Right atrium auricular region (tissue), 2 donors: ENCODE results near the gene PRDM16. TPM values are rescaled to one million over a fixed set of nuclear protein-coding genes. Genes with fewer than 3 reads are reported as not detected.

Experiments
- DNase-seq: peaks from one replicate; pipeline ENCODE4 v3.0.0-alpha.2; 2019; ENCODE audit warnings: low spot score
- H3K27ac ChIP-seq, 2 donors: fragments of 200-600 bp; sonication (generic); 1 replicate in 1 of 2; 2 replicates in 1 of 2; pipeline ENCODE4 v1.5.1; 2016 to 2019
- H3K27me3 ChIP-seq, 2 donors: fragments of 200-600 bp; sonication (generic); one replicate each; pipeline versions ENCODE4 v1.5.1 to v1.6.0; 2017 to 2019
- H3K36me3 ChIP-seq: fragments of 200-600 bp; sonication (generic); one replicate; pipeline ENCODE4 v1.5.1; 2016
- H3K4me1 ChIP-seq, 2 donors: fragments of 200-600 bp; sonication (generic); one replicate each; pipeline versions ENCODE4 v1.5.1 to v1.6.0; 2017 to 2019
- H3K4me3 ChIP-seq, 2 donors: fragments of 200-600 bp; sonication (generic); 1 replicate in 1 of 2; 2 replicates in 1 of 2; pipeline ENCODE4 v1.5.1; 2017 to 2019; ENCODE audit warnings: mild to moderate bottlenecking in 1 of 2, moderate library complexity in 1 of 2
- H3K9me3 ChIP-seq, 2 donors: fragments of 200-600 bp; sonication (generic); one replicate each; pipeline ENCODE4 v1.5.1; 2019
- CTCF ChIP-seq, 2 donors: fragments of 200-600 bp; sonication (generic); IDR thresholded peaks; one replicate each; pipeline ENCODE4 v1.5.1; 2019; ENCODE audit warnings: antibody characterized with exemption in 2 of 2
- total RNA-seq, 2 donors: library from RNA; depleted of rRNA; stranded (reverse); fragments of >200 nt; gene quantifications; one replicate each; pipeline ENCODE4 v1.1.0, GENCODE V29; 2016

Gene PRDM16
- total RNA-seq, 2 donors from 2014 or later: 0.22 to 3.3 TPM

DNA sequence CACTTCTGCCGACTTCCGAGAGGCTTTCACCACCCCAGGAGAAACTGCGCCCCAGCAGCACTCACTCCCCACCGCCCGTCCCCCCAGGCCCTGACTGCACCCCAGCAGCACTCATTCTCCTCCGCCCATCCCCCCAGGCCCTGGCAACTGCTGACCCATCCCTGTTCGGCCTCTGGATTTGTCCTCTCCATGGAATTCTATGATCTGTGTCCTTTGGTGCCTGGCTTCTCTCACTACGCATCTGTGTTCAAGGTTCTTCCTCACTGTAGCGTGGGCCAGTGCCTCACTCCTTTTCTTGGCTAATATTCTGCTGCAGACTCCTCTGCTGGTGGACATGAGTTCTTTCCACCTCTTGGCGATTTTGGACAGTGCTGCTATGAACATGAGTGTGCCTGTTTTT, 263.7 kb downstream of the PRDM16 start:
- H3K4me3 ChIP-seq: no peak overlapping the region
- no peak overlapping the region for H3K27ac ChIP-seq
- H3K27me3 ChIP-seq: no peaks in the 10 kb centered on the region
- no peak for TF ChIP-seq CTCF (IDR thresholded peaks at IDR 0.05)
- H3K4me1 ChIP-seq: peaks cover 0 to 4% of the 10 kb centered on the region in 2 donors
- H3K9me3 ChIP-seq: no peaks in the 10 kb centered on the region
- no peak for DNase-seq
- H3K36me3 ChIP-seq: no peaks in the 10 kb centered on the region

DNA sequence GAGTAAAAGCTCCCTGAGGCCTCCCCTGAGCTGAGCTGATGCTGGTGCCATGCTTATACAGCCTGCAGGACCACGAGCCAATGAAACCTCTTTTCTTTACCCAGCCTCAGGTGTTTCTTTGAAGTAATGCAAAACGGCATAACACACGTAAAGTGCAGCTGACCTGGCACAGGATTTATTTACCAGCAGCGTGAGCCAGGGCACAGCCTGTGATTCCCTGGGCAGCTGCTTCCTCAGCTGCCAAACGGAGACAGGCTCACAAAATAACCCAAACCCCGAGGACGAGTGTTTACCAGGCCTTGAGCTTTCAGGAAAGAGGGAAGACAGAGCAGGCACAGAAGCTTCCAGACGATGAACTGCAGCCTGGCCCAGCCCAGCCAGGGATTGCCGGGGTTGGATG, 264.9 kb downstream of the PRDM16 start:
- H3K4me1 ChIP-seq: peaks cover 0 to 4% of the 10 kb centered on the region in 2 donors
- H3K36me3 ChIP-seq: no peaks in the 10 kb centered on the region
- H3K27ac ChIP-seq: no peak overlapping the region
- no peak overlapping the region for H3K4me3 ChIP-seq
- no peak for DNase-seq
- H3K27me3 ChIP-seq: no peaks in the 10 kb centered on the region
- no peaks in the 10 kb centered on the region for H3K9me3 ChIP-seq
- no peak for TF ChIP-seq CTCF (IDR thresholded peaks at IDR 0.05)

DNA sequence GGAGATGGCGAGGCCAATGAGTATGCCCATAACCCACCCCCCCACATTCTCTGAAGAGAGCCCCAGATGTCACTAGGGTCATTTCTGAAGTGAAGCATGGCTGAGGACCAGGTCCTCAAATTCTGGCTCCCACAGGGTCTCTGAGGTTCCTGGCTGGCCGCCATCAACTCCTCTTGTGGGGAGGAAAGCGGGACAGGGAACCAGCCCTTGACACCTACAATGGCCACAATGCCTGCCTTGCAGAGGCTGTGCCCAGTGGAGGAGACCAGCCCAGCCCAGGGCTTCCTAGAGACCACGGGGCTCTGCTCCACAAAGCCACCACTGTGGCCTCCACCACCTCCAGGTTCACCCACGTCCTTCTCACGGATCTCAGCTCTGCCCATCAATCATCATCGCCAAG, 265.4 kb downstream of the PRDM16 start:
- H3K27me3 ChIP-seq: no peaks in the 10 kb centered on the region
- peaks cover 0 to 4% of the 10 kb centered on the region in 2 donors for H3K4me1 ChIP-seq
- no peak for TF ChIP-seq CTCF (IDR thresholded peaks at IDR 0.05)
- no peak overlapping the region for H3K27ac ChIP-seq
- no peaks in the 10 kb centered on the region for H3K36me3 ChIP-seq
- no peak for DNase-seq
- no peak overlapping the region for H3K4me3 ChIP-seq
- no peaks in the 10 kb centered on the region for H3K9me3 ChIP-seq

DNA sequence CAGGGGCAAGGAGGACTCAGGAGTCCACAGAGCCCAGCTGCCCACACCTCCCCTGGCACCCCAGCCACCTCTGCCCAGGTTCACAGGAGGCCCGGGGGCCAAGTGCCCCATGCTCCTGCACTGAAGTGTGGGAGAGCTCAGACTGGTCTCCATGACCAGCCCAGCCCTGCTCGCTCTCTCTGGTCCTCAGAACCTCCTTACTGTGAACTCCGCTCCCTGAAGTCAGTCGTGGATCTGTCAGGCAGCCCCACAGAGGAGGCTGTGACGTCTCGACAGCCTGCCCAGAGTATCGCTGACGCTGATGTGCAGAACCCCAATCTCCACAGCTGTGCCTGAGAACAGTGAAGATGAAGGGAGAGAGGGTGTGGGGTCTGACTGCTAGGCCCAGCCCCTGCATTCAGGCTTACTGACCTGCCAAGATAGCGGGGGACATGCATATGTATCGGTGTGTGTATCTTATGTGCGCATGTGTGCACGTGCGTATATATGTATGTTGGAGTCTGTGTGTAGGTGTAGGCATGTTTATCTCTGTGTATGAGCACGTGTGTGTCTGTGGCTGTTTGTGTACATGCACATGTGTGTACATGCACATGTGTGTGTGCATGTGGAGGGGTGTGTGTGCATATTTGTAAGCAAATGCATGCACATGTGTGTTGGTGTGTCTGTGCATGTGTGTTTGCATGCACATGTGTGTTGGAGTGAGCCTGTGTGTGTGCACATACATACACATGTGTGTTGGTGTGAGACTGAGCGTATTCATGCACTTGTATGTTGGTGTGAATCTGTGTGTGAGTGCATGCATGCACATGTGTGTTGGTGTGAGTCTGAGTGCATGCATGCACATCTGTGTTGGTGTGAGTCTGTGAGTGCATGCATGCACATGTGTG, 267.0 kb downstream of the PRDM16 start:
- H3K27ac ChIP-seq: no peak overlapping the region
- no peak for TF ChIP-seq CTCF (IDR thresholded peaks at IDR 0.05)
- no peaks in the 10 kb centered on the region for H3K4me1 ChIP-seq

DNA sequence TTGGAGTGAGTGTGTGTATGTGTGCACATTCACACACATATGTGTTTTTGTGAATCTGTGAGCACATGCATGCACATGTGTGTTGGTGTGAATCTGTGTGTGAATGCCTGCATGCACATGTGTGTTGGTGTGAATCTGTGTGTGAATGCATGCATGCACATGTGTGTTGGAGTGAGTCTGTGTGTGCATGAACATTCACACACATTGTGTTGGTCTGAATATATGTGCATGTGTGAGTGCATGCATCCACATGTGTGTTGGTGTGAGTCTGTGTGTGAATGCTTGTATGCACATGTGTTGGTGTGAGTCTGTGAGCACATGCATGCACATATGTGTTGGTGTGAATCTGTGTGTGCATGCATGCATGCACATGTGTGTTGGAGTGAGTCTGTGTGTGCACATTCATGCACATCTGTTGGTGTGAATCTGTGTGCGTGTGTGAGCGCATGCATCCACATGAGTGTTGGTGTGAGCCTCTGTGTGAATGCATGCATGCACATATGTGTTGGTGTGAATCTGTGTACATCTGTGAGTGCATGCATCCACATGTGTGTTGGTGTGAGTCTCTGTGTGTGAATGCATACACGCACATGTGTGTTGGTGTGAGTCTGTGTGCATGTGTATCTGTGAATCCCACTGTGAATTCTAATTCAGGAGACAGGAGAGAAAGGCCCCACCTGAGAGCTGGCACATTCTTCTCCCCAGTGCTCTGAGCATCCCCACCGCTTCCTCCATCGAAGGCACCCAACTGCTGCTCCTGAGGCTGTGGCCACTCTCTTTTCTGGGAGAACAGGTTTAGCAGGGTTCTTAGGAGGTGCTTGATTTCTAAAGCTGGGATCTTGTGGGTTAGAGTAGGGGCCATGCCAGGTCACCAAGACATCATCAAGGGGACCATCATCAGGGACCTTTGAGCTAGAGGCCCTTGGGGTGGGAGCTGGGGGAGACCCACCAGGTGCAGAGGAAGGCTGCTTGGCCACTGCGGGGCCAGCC, 267.9 kb downstream of the PRDM16 start:
- Histone ChIP-seq H3K4me1 (no peaks in the 10 kb centered on the region), H3K27me3 (no peaks in the 10 kb centered on the region), H3K36me3 (no peaks in the 10 kb centered on the region), H3K4me3 (no peak overlapping the region), H3K27ac (no peak overlapping the region), H3K9me3 (no peaks in the 10 kb centered on the region)
- TF ChIP-seq CTCF (IDR thresholded peaks at IDR 0.05): no peak
- no peak for DNase-seq

More for the DNA sequence above, 267.0 kb downstream of the PRDM16 start:
- no peak for DNase-seq
- H3K4me3 ChIP-seq: no peak overlapping the region
- H3K36me3 ChIP-seq: no peaks in the 10 kb centered on the region
- H3K27me3 ChIP-seq: no peaks in the 10 kb centered on the region
- no peaks in the 10 kb centered on the region for H3K9me3 ChIP-seq
